Bronchial epithelial cell (primary cell): ENCODE results near the gene NPVF. TPM values are rescaled to one million over a fixed set of nuclear protein-coding genes. Genes with fewer than 3 reads are reported as not detected.

Experiments
- DNase-seq: peaks from one replicate; pipeline ENCODE4 v3.0.0-alpha.2; 2010; ENCODE audit warnings: low read depth
- FAIRE-seq: peaks from 2 replicates; lab custom pipeline; 2011; peaks lifted over from hg19 to GRCh38; lab: Jason Lieb, UNC
- H3K27me3 ChIP-seq: 2 replicates; pipeline ENCODE4 v1.5.1; 2011; ENCODE audit warnings: low read length; ENCODE audit not compliant: control insufficient read depth, insufficient read depth
- H3K36me3 ChIP-seq: 2 replicates; pipeline ENCODE4 v1.5.1; 2011; ENCODE audit warnings: low read length; ENCODE audit not compliant: control insufficient read depth, insufficient read depth
- H3K4me3 ChIP-seq: 2 replicates; pipeline ENCODE4 v1.5.1; 2011; ENCODE audit warnings: mild to moderate bottlenecking, low read depth, low read length, control low read depth
- total RNA-seq: library from RNA; depleted of rRNA; stranded (reverse); fragments of >200 nt; gene quantifications from 2 replicates; pipeline ENCODE4 v1.2.1, GENCODE V29; 2014
- TF ChIP-seq, protein P1 (sequence below): IDR thresholded peaks from 2 replicates; pipeline ENCODE4 v1.5.1; 2011; ENCODE audit warnings: mild to moderate bottlenecking, moderate library complexity, low read length, control low read depth, inconsistent platforms; ENCODE audit not compliant: insufficient read depth, severe bottlenecking

Gene NPVF
- total RNA-seq, 1 donor from 2014 or later = not detected

GRCh38 chr7:25192043-25192442, 36.2 kb downstream of the NPVF start:
- H3K27me3 ChIP-seq = peaks cover 1% of the 10 kb centered on the region
- TF ChIP-seq, protein P1, sequence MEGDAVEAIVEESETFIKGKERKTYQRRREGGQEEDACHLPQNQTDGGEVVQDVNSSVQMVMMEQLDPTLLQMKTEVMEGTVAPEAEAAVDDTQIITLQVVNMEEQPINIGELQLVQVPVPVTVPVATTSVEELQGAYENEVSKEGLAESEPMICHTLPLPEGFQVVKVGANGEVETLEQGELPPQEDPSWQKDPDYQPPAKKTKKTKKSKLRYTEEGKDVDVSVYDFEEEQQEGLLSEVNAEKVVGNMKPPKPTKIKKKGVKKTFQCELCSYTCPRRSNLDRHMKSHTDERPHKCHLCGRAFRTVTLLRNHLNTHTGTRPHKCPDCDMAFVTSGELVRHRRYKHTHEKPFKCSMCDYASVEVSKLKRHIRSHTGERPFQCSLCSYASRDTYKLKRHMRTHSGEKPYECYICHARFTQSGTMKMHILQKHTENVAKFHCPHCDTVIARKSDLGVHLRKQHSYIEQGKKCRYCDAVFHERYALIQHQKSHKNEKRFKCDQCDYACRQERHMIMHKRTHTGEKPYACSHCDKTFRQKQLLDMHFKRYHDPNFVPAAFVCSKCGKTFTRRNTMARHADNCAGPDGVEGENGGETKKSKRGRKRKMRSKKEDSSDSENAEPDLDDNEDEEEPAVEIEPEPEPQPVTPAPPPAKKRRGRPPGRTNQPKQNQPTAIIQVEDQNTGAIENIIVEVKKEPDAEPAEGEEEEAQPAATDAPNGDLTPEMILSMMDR = no peak
- H3K4me3 ChIP-seq = no peak overlapping the region
- no peaks in the 10 kb centered on the region for H3K36me3 ChIP-seq
- FAIRE-seq (no peak), DNase-seq (no peak)

DNA sequence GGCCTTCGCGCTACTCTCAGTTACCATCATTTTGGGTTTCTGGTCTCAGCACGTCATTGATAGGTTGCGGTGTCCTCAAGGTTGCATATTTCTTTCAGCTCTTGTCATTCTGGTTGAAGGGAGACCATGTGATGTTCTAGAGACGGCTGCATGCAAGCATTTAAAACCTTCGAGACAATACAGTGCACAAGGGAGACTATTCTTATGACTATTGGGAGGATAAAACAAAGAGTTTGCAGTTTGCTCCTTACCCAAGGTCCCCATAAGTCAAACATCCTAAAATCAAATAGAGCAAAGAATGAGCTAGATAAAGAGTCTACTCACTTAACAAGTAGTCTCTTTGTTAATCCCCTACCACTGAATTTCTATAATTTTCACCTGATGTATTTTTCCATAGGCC, 39.1 kb downstream of the NPVF start:
- H3K27me3 ChIP-seq = peaks cover 1% of the 10 kb centered on the region
- no peak overlapping the region for H3K4me3 ChIP-seq
- DNase-seq (no peak), FAIRE-seq (no peak)
- H3K36me3 ChIP-seq = no peaks in the 10 kb centered on the region
- TF ChIP-seq, protein P1 = no peak

GRCh38 chr7:25187932-25188331, 40.4 kb downstream of the NPVF start:
- DNase-seq (no peak), FAIRE-seq (no peak)
- no peaks in the 10 kb centered on the region for H3K27me3 ChIP-seq
- no peaks in the 10 kb centered on the region for H3K36me3 ChIP-seq
- no peak overlapping the region for H3K4me3 ChIP-seq
- TF ChIP-seq, protein P1 = no peak

DNA sequence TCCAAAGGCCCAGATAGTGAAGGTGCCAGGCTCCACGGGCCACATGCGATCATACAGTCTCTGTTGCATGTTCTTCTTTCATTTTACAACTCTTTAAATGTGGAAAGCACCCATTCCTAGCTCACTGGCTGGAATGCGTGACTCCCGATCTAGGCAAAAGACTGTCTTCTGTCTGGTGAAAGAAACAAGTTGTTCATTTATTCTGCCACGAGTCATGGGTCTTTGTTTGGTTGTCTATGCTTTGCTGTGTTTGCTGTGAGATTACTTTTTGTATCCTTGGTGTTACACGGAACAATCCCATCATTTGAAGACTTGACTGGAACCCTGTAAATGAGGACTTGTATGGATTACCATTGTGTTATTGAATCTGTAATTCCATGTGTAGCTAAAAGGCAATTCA, 41.9 kb downstream of the NPVF start:
- no peak for FAIRE-seq
- H3K4me3 ChIP-seq = no peak overlapping the region
- TF ChIP-seq, protein P1 = no peak

GRCh38 chr7:25181532-25181931, 46.8 kb downstream of the NPVF start:
- FAIRE-seq (no peak), DNase-seq (no peak)
- Histone ChIP-seq H3K36me3 (no peaks in the 10 kb centered on the region), H3K27me3 (peaks cover 2% of the 10 kb centered on the region), H3K4me3 (no peak overlapping the region)
- TF ChIP-seq, protein P1 = no peak

More for the DNA sequence above, 41.9 kb downstream of the NPVF start:
- Histone ChIP-seq H3K36me3 (no peaks in the 10 kb centered on the region), H3K27me3 (peaks cover 2% of the 10 kb centered on the region)
- no peak for DNase-seq

DNA sequence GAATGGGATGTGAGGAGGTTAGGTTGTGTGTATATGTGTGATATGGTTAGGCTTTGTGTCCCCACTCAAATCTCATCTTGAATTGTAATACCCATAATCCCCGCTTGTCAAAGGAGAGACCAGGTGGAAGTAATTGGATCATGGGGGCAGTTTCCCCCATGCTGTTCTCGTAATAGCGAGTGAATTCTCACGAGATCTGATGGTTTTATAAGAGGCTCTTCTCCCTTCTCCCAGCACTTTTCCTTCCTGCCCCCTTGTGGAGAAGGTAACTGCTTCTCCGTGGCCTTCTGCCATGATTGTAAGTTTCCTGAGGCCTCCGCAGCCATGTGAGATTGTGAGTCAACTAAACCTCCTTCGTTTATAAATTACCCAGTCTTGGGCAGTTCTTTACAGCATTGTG, 47.3 kb downstream of the NPVF start:
- Histone ChIP-seq H3K36me3 (no peaks in the 10 kb centered on the region), H3K27me3 (peaks cover 2% of the 10 kb centered on the region), H3K4me3 (no peak overlapping the region)
- no peak for DNase-seq
- FAIRE-seq = no peak
- TF ChIP-seq, protein P1 = no peak
